ENCODE results near the gene CPT1C. TPM values are rescaled to one million over a fixed set of nuclear protein-coding genes. Genes with fewer than 3 reads are reported as not detected.

The CPT1C gene
- total and polyA plus RNA-seq, 2 of the 8 experiments (the other 6 are each of a cell fraction or from before 2014, with no cell fraction given): 79.6 to 91.8 TPM

GRCh38 chr19:49672131-49672919 is 18.6 kb upstream of the CPT1C start:
- CTCF ChIA-PET (ENCODE audit: partially characterized antibody): interaction anchor here (0.7 to 7.4 kb wide), 23 partner anchors 8 to 905 kb away, joined by 3 to 39 read pairs (median 5); partner anchors contain the start of genes CPT1C, RCN3, RRAS and SCAF1
- Histone ChIP-seq H3K79me2 (ENCODE audit: control insufficient read depth in 1 of 2, insufficient read depth in 2 of 2, low read length in 2 of 2) (peaks cover 4 to 7% of the 10 kb centered on the region in 2 experiments; a peak in 1 of 4 replicates), H3K9ac (replicated peaks in 1 of 4; ENCODE audit: extremely low read depth in 1 of 4, low read depth in 3 of 4, low read length in 3 of 4) (peak overlapping the region in 2 of 4 experiments; percentile 51 to 53; a peak in 4 of 7 replicates), H2BK15ac (ENCODE audit: low read length) (no peak overlapping the region), H3K56ac (replicated peaks; ENCODE audit: insufficient read length, low read depth, low read length) (no peak overlapping the region), H3K4me3 (ENCODE audit: extremely low read depth in 1 of 4, insufficient read depth in 2 of 4, low read depth in 3 of 4, low read length in 4 of 4) (peak overlapping the region in 2 of 4 experiments; percentile 26 to 51; a peak in 2 of 8 replicates), H3K4me1 (replicated peaks in 1 of 4; ENCODE audit: control insufficient read depth in 3 of 4, insufficient read depth in 4 of 4, low read length in 3 of 4) (peaks cover 0 to 6% (median 2%) of the 10 kb centered on the region in 4 experiments; a peak in 4 of 7 replicates), H3K9me3 (ENCODE audit: insufficient read depth in 2 of 2, low read depth in 1 of 2, low read length in 1 of 2) (no peaks in the 10 kb centered on the region), H3K79me1 (ENCODE audit: low read depth, low read length) (no peaks in the 10 kb centered on the region; the same call in 1 of the 2 replicates), H3K27ac (ENCODE audit: low read depth, low read length) (peak overlapping the region; percentile 46; the same call in 1 of the 2 replicates), H4K8ac (ENCODE audit: extremely low read depth, insufficient read depth, low read length) (peak overlapping the region; percentile 78; the same call in 1 of the 2 replicates), H3K36me3 (ENCODE audit: control insufficient read depth in 2 of 4, insufficient read depth in 4 of 4, low read length in 3 of 4) (peaks cover 2 to 21% (median 9%) of the 10 kb centered on the region in 4 experiments; a peak in 7 of 8 replicates), H3K23me2 (ENCODE audit: low read depth, low read length) (no peaks in the 10 kb centered on the region; the same call in 1 of the 2 replicates), H3K4me2 (ENCODE audit: insufficient read depth in 1 of 2, low read depth in 2 of 2, low read length in 2 of 2) (peak overlapping the region; percentile 12 to 70), H2BK120ac (replicated peaks; ENCODE audit: low read depth, low read length) (no peak overlapping the region), H3K4ac (replicated peaks; ENCODE audit: insufficient read length, low read depth, low read length) (no peak overlapping the region), H2BK5ac (ENCODE audit: low read depth, low read length) (peak overlapping the region; percentile 41), H4K20me1 (replicated peaks in 1 of 2; ENCODE audit: control insufficient read depth in 1 of 2, insufficient read depth in 2 of 2, low read length in 2 of 2) (peaks cover 0 to 3% of the 10 kb centered on the region in 2 experiments), H4K5ac (ENCODE audit: insufficient read length, low read depth, low read length) (no peak overlapping the region), H4K91ac (replicated peaks; ENCODE audit: insufficient read length, low read length) (peak overlapping the region; percentile 58), H3K18ac (ENCODE audit: extremely low read depth, low read length) (no peak overlapping the region), H2BK12ac (ENCODE audit: low read depth, low read length) (no peak overlapping the region), H2BK20ac (ENCODE audit: low read length) (no peak overlapping the region), H3K23ac (ENCODE audit: insufficient read length) (no peak overlapping the region), H3K27me3 (replicated peaks in 1 of 4; ENCODE audit: control insufficient read depth in 3 of 4, extremely low read depth in 1 of 4, insufficient read depth in 3 of 4, low read length in 3 of 4) (no peaks in the 10 kb centered on the region), H2AFZ (ENCODE audit: low read length) (peak overlapping the region; percentile 70; the same call in 1 of the 2 replicates), H3K14ac (ENCODE audit: insufficient read length) (no peak overlapping the region), H2AK5ac (ENCODE audit: low read depth, low read length) (no peak overlapping the region)
- POLR2A ChIA-PET (ENCODE audit: partially characterized antibody): interaction anchor here (0.6 to 14.5 kb wide), 13 partner anchors 9 to 176 kb away, joined by 3 to 275 read pairs (median 4); partner anchors contain the start of genes ADM5, BCL2L12, CPT1C and IRF3
- no peak for FAIRE-seq
- DNase-seq (ENCODE audit: low read depth in 1 of 2, low spot score in 2 of 2): peak; percentile 74 to 95
- 17% methylated on average over 24 of the region's 28 CpGs; no CpG with 5 or more reads in 1 of the 2 experiments for WGBS, 2 experiments (ENCODE audit: extremely low coverage in 1 of 2, insufficient coverage in 1 of 2, insufficient read length in 1 of 2, insufficient replicate concordance in 2 of 2, low coverage in 1 of 2, low lambda C conversion rate in 2 of 2, missing lambda C conversion rate in 1 of 2)
- TF ChIP-seq NRF1 (IDR thresholded peaks at IDR 0.05; ENCODE audit: low read depth, low read length): no peak
- peak; percentile 72 for TF ChIP-seq TAF7 (optimal IDR thresholded peaks at IDR 0.05; ENCODE audit: borderline replicate concordance, low read depth, low read length)
- peak; percentile 88; the same call in 1 of the 2 replicates for TF ChIP-seq SP4 (IDR thresholded peaks at IDR 0.05; ENCODE audit: low read length)
- no peak for TF ChIP-seq BCL11A (IDR thresholded peaks at IDR 0.05; ENCODE audit: low read depth in 2 of 2, low read length in 2 of 2)
- TF ChIP-seq TAF1 (IDR thresholded peaks at IDR 0.05; ENCODE audit: low read depth, low read length): peak; percentile 52; the same call in 1 of the 2 replicates
- TF ChIP-seq E2F6 (IDR thresholded peaks at IDR 0.05): no peak
- 0 out of 2 replicates have a peak, but pooled peaks have one; percentile 1 for TF ChIP-seq RXRA (IDR thresholded peaks at IDR 0.05; ENCODE audit: insufficient read depth, low read depth, low read length)
- no peak; the same call in 1 of the 2 replicates for TF ChIP-seq RBBP5 (IDR thresholded peaks at IDR 0.05; ENCODE audit: borderline replicate concordance, low read depth, low read length)
- 0 out of 2 replicates have a peak, but pooled peaks have one; percentile 40 for TF ChIP-seq POLR2AphosphoS5 (IDR thresholded peaks at IDR 0.05; ENCODE audit: low read depth, low read length)
- TF ChIP-seq GABPA (IDR thresholded peaks at IDR 0.05; ENCODE audit: borderline replicate concordance, insufficient read depth, low read length): no peak

All from H1 (cell line).